Measurements from ENCODE around the gene MAL. TPM values are rescaled to one million over a fixed set of nuclear protein-coding genes. Genes with fewer than 3 reads are reported as not detected.

The MAL gene
- total RNA-seq, 1 experiment from 2014 or later: 0.22 TPM

- no peak for TF ChIP-seq PRDM15 (CRISPR knock-in tag; IDR thresholded peaks at IDR 0.05)
- TF ChIP-seq TCF7 (CRISPR knock-in tag; IDR thresholded peaks at IDR 0.05; ENCODE audit: low read depth): no peak
- no peak for TF ChIP-seq MYBL2 (CRISPR knock-in tag; IDR thresholded peaks at IDR 0.05)
- TF ChIP-seq CREB1 (CRISPR knock-in tag; IDR thresholded peaks at IDR 0.05): no peak
- TF ChIP-seq ZBTB21 (CRISPR knock-in tag; IDR thresholded peaks at IDR 0.05; ENCODE audit: borderline replicate concordance): no peak
- TF ChIP-seq ZNF532 (CRISPR knock-in tag; IDR thresholded peaks at IDR 0.05; ENCODE audit: borderline replicate concordance): no peak
- TF ChIP-seq ZNF317 (CRISPR knock-in tag; IDR thresholded peaks at IDR 0.05; ENCODE audit: borderline replicate concordance, low read depth): no peak
- TF ChIP-seq SOX15 (CRISPR knock-in tag; IDR thresholded peaks at IDR 0.05): no peak
- TF ChIP-seq GTF2I (CRISPR knock-in tag; conservative IDR thresholded peaks at IDR 0.05): no peak
- TF ChIP-seq ZNF396 (CRISPR knock-in tag; IDR thresholded peaks at IDR 0.05; ENCODE audit: borderline replicate concordance): no peak
- TF ChIP-seq PRRX2 (CRISPR knock-in tag; IDR thresholded peaks at IDR 0.05): no peak
- no peak for TF ChIP-seq ZNF121 (CRISPR knock-in tag; IDR thresholded peaks at IDR 0.05)
- no peak for TF ChIP-seq CREM (CRISPR knock-in tag; IDR thresholded peaks at IDR 0.05)
- TF ChIP-seq ZNF671 (CRISPR knock-in tag; IDR thresholded peaks at IDR 0.05): no peak
Observed at GRCh38 chr2:94997981-94998930, 27.3 kb upstream of the MAL start (continued).

GRCh38 chr2:94999431-94999883, 26.1 kb upstream of the MAL start:
- ChIA-PET CTCF (interaction anchor here (1.5 kb wide), 1 partner anchor 20 kb away, joined by 6 read pairs; no protein-coding TSS in a partner anchor), POLR2A (no interaction called here)
- H3K27ac Mint-ChIP-seq: no peak overlapping the region
- peaks cover 19% of the 10 kb centered on the region for H3K27me3 Mint-ChIP-seq (ENCODE audit: low read depth)
- no peaks in the 10 kb centered on the region for H3K36me3 Mint-ChIP-seq
- H3K4me3 Mint-ChIP-seq: no peak overlapping the region
- DNase-seq (ENCODE audit: low spot score) (no peak), ATAC-seq (no peak)
- no peaks in the 10 kb centered on the region for H3K9me3 Mint-ChIP-seq
- H3K4me1 Mint-ChIP-seq: peaks cover 6% of the 10 kb centered on the region
- TF ChIP-seq ATF2 (CRISPR knock-in tag; IDR thresholded peaks at IDR 0.05; ENCODE audit: borderline replicate concordance, low read depth): no peak
- TF ChIP-seq FOXK1 (CRISPR knock-in tag; IDR thresholded peaks at IDR 0.05): no peak
- TF ChIP-seq RORB (CRISPR knock-in tag; IDR thresholded peaks at IDR 0.05): no peak
- TF ChIP-seq PREB (CRISPR knock-in tag; IDR thresholded peaks at IDR 0.05; ENCODE audit: borderline replicate concordance): no peak
- no peak for TF ChIP-seq ZNF512 (CRISPR knock-in tag; IDR thresholded peaks at IDR 0.05; ENCODE audit: borderline replicate concordance)
- no peak for TF ChIP-seq ERG (CRISPR knock-in tag; IDR thresholded peaks at IDR 0.05)
